Measurements from ENCODE around the gene LRFN3.

DNA sequence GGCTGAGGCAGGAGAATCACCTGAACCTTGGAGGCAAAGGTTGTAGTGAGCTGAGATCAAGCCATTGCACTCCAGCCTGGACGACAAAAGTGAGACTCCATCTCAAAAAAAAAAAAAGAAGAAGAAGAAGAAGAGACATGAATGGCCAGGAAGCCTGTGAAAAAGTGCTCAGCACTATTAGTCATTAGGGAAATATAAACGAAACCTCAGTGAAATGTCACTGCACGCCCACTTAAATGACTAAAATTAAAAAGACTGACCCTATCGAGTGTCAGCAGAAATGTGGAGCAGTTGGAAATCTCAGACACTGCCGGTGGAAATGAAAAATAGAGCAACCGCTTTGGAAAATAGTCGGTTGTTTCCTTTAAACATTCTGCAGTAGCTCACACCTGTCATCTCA lies 22.6 kb upstream of the LRFN3 start:
- TF ChIP-seq, protein P1, sequence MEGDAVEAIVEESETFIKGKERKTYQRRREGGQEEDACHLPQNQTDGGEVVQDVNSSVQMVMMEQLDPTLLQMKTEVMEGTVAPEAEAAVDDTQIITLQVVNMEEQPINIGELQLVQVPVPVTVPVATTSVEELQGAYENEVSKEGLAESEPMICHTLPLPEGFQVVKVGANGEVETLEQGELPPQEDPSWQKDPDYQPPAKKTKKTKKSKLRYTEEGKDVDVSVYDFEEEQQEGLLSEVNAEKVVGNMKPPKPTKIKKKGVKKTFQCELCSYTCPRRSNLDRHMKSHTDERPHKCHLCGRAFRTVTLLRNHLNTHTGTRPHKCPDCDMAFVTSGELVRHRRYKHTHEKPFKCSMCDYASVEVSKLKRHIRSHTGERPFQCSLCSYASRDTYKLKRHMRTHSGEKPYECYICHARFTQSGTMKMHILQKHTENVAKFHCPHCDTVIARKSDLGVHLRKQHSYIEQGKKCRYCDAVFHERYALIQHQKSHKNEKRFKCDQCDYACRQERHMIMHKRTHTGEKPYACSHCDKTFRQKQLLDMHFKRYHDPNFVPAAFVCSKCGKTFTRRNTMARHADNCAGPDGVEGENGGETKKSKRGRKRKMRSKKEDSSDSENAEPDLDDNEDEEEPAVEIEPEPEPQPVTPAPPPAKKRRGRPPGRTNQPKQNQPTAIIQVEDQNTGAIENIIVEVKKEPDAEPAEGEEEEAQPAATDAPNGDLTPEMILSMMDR (IDR thresholded peaks at IDR 0.05; ENCODE audit: low read depth, low read length), result no peak
- no peak for TF ChIP-seq EZH2phosphoT487 (IDR thresholded peaks at IDR 0.05; ENCODE audit: low read depth)
